Measurements from ENCODE around the gene VAC14. TPM values are rescaled to one million over a fixed set of nuclear protein-coding genes. Genes with fewer than 3 reads are reported as not detected.
"Not testable (repeated sequence)": the region's sequence is repeated elsewhere in the genome, so short reads cannot be mapped to it uniquely, and the experiment has no call there.

The VAC14 gene
- total RNA-seq, 1 donor from 2014 or later: 13.6 TPM

GRCh38 chr16:70647441-70648359 lies 153.3 kb downstream of the VAC14 start:
- no peak for DNase-seq (ENCODE audit: low read depth in 2 of 2)

- peak; percentile 58 to 59 for DNase-seq (ENCODE audit: low read depth in 2 of 2)
Observed at GRCh38 chr16:70646260-70647241, 154.4 kb downstream of the VAC14 start, which contains the start of gene IL34. Gene IL34 (plus strand): TSS chr16:70646559. CDS start chr16:70646948, 389 bp downstream.

DNA sequence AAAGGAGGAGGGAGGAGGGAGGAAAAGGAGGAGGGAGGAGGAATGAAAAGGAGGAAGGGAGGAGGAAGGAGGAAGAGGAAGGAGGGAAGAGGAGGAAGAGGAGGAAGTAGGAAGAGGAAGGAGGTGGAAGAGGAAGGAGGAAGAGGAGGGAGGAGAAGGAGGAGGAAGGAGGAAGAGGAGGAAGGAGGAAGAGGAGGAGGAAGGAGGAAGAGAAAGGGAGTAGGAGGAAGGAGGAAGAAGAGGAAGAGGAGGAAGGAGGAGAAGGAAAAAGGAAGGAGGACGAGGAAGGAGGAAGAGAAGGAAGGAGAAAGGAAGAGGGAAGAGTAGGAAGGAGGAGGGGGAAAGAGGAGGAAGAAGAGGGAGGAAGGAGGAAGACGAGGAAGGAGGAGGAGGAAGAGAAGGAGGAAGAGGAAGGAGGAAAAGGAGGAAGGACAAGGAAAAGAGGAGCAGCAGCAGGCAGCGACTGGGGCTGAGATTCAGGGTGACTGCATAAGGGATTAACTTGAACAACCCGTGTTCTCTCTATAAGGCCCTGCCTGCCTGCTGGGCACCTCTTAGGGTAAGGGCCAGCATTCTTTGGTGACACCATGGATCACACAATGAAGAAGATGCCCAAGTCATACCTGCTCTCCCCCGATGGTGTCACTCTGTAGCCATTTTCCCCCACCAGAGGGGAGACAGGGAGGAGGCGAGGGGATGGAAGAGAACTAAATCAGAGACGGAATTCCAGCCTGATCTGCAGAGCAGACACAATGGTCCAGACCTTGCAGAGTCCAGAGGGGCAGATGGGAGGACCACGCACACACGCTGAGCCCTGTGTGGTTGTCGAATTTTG lies 156.0 kb downstream of the VAC14 start:
- no peak for DNase-seq (ENCODE audit: low read depth in 2 of 2)

DNA sequence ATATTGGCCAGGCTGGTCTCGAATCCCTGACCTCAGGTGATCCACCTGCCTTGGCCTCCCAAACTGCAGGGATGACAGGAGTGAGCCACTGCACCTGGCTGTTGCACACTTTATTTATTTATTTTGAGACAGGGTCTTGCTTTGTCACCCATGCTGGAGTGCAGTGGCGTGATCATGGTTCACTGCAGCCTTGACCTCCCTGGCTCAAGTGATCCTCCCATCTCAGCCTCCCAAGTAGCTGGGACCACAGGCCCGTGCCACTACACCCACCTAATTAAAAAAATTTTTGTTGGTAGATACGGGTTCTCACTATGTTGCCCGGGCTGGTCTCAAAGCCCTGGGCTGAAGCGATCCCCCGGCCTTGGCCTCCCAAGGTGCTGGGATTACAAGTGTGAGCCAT lies 157.7 kb downstream of the VAC14 start:
- not testable (repeated sequence) for DNase-seq (ENCODE audit: low read depth in 2 of 2)

- DNase-seq (ENCODE audit: low read depth in 2 of 2): no peak
Observed at GRCh38 chr16:70642633-70643032, 158.3 kb downstream of the VAC14 start.

DNA sequence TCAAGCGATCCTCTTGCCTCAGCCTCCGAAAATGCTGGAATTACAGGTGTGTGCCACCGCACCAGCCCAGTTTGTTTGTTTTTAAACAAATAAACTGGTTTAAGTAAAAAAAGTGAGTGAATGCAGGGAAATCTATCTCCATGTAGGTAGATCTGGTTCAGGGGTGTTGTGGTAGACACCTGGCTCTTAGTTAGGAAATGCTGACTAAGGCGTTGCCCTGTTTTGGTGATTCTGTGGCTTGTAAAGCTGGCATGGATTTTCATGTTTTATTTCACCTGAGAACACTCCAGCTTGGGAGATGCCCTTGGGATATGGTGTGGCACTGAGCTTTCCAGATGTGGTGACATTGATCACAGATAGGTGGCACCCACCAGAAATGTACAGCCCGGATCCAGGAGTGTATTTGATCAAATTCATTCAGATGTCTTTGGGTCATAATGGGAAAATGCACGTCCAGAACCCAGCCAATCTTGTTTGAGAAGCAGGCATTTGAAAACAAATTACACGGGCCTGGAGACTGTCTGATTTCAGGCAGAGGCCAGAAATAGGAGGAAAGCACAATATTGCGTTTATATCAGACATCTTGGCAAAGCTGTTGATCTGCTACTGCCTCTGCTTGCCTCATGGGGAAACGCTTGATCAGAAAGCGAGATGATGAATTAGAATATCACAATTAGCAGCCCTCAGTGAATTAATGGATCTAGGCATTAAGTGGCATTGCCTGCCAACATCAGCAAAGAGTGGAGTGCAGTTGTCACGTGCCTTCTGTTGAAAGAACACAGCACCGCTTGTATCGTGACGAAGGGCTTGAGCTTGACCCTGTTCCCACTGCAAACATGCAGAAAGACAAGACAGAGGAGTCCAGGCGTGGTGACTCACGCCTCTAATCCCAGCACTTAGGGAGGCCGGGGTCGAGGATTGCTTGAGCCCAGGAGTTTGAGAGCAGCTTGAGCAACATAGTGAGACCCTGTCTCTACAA lies 161.9 kb downstream of the VAC14 start:
- DNase-seq (ENCODE audit: low read depth in 2 of 2): no peak

Other genes with a start within 250 kb of the VAC14 start
- gene IL34, start 154.6 kb downstream of the VAC14 start, total RNA-seq: 4.9 and 6.7 TPM in 2 replicates
- 9.9 and 18.7 TPM in 2 replicates for gene MTSS2, start 115.1 kb downstream of the VAC14 start, total RNA-seq

All from dermis microvascular lymphatic vessel endothelial cell (primary cell).